Naive thymus-derived CD8-positive, alpha-beta T cell (primary cell): ENCODE results near the gene PTP4A1. TPM values are rescaled to one million over a fixed set of nuclear protein-coding genes. Genes with fewer than 3 reads are reported as not detected.
A peak's percentile ranks its signal among the peaks of the same experiment; 100 is the strongest.
"Not testable (repeated sequence)": the region's sequence is repeated elsewhere in the genome, so short reads cannot be mapped to it uniquely, and the experiment has no call there.

Source experiments
- ATAC-seq, 2 donors: fragments of 150-1000 bp; cut with Tn5 transposase in 1 of 2; sonication (Bioruptor Pico), chemical (Tn5 transposase) in 1 of 2; 1 replicate in 1 of 2; 2 replicates in 1 of 2; pipeline ENCODE4 v1.10.0; 2021; ENCODE audit warnings: mild to moderate bottlenecking in 2 of 2, moderate library complexity in 2 of 2
- POLR2A ChIA-PET: fragments of 350-600 bp; sonication (Branson Sonifier 250); formaldehyde crosslinking; loops from one replicate; lab custom pipeline; 2021; ENCODE audit warnings: antibody characterized with exemption; lab: Charles Lee
- DNase-seq, 10 donors: peaks; one replicate each; pipeline versions ENCODE4 v3.0.0 to v3.0.0-alpha.2; 2020 to 2022
- H3K27ac Mint-ChIP-seq, 10 donors: one replicate each; pipeline ENCODE4 v1.8.0; 2020 to 2022; ENCODE audit warnings: mild to moderate bottlenecking in 10 of 10, mixed read lengths in 10 of 10, moderate library complexity in 4 of 10, inconsistent platforms in 1 of 10
- H3K27me3 Mint-ChIP-seq, 5 donors: one replicate each; pipeline ENCODE4 v1.8.0; 2021 to 2022; ENCODE audit warnings: mixed read lengths in 5 of 5
- H3K36me3 Mint-ChIP-seq, 3 donors: one replicate each; pipeline ENCODE4 v1.8.0; 2020 to 2022; ENCODE audit warnings: mixed read lengths in 3 of 3, mild to moderate bottlenecking in 2 of 3, inconsistent platforms in 1 of 3
- H3K4me1 Mint-ChIP-seq, 4 donors: one replicate each; pipeline ENCODE4 v1.8.0; 2021 to 2022; ENCODE audit warnings: mixed read lengths in 4 of 4
- H3K4me3 Mint-ChIP-seq, 10 donors: one replicate each; pipeline ENCODE4 v1.8.0; 2020 to 2022; ENCODE audit warnings: mild to moderate bottlenecking in 10 of 10, mixed read lengths in 10 of 10, moderate library complexity in 6 of 10, inconsistent platforms in 1 of 10
- H3K9me3 Mint-ChIP-seq, 9 donors: one replicate each; pipeline ENCODE4 v1.8.0; 2020 to 2022; ENCODE audit warnings: mixed read lengths in 9 of 9, mild to moderate bottlenecking in 3 of 9, inconsistent platforms in 1 of 9, moderate library complexity in 1 of 9
- polyA plus RNA-seq, 3 donors: library from polyadenylated mRNA; unstranded; fragments of 300-500 nt; fragmentation: Illumina TruSeq; gene quantifications; one replicate each; pipeline ENCODE4 v1.2.3, GENCODE V29; 2021
- total RNA-seq, 8 experiments: library from RNA in 2 of 8; stranded (reverse) in 2 of 8; gene quantifications; one replicate each; pipeline ENCODE4 v1.2.3 and lab custom pipeline; 2021 to 2026

The PTP4A1 gene
- total and polyA plus RNA-seq, 5 experiments from 2014 or later, result 27.0 to 53.1 (median 36.1) TPM

DNA sequence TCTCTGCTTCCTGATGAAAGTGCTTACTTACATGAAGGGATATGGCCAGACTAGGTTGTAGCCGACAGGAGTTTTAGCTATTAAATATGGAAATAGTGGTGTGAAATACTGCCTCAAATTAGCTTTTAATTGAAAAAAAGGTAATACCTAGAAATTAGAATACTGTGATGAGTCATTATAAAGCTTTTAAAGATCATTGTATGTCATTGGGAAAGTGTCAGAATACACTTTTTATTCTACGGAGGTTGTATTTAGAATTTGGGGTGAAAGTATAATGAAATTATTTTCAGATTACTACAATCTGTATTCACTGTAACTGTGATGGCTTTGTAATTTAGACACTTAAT, 2.2 kb downstream of the PTP4A1 start:
- H3K9me3 Mint-ChIP-seq, result no peaks in the 10 kb centered on the region
- ATAC-seq (no peak), DNase-seq (no peak)
- H3K36me3 Mint-ChIP-seq, result peaks cover under 1 to 24% (median 10%) of the 10 kb centered on the region in 3 donors
- POLR2A ChIA-PET, result interaction anchor here (0.5 to 2.3 kb wide), 2 partner anchors 61 to 134 kb away, joined by 4 to 48 read pairs; partner anchors contain the start of gene PHF3
- H3K4me1 Mint-ChIP-seq, result peaks cover 13 to 43% (median 39%) of the 10 kb centered on the region in 4 donors
- H3K4me3 Mint-ChIP-seq, result peak overlapping the region; percentile 87 to 96 (median 92)
- H3K27me3 Mint-ChIP-seq, result no peaks in the 10 kb centered on the region
- H3K27ac Mint-ChIP-seq, result peak overlapping the region in 9 of 10 donors; percentile 91 to 99 (median 96)

DNA sequence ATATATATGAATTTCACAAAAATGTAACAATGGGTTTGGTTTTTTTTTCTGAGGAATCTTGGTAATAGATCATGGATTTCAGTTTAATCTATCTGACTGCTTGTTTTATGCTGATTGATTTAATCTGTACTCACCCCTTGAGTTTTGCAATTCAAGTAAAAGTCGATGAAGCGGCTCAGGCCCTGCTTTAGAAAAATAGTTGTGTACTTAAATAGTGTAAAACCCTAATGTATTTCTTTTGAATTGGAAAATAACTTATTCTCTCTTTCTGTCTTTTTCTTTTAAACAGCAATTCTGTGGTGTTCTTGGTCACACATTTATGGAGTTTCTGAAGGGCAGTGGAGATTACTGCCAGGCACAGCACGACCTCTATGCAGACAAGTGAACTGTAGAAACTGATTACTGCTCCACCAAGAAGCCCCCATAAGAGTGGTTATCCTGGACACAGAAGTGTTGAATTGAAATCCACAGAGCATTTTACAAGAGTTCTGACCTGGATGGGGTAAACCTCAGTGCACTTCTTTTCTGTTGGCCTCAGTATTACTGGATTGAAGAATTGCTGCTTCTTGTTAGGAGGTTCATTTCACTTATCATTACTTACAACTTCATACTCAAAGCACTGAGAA, 4.0 kb downstream of the PTP4A1 start:
- ATAC-seq (no peak), DNase-seq (no peak)
- peak overlapping the region in 2 of 10 donors; percentile 1 to 2 for H3K4me3 Mint-ChIP-seq
- peaks cover 11 to 42% (median 18%) of the 10 kb centered on the region in 3 donors for H3K36me3 Mint-ChIP-seq
- H3K4me1 Mint-ChIP-seq, result peaks cover 13 to 41% (median 36%) of the 10 kb centered on the region in 4 donors
- peak overlapping the region in 2 of 10 donors; percentile 8 to 21 for H3K27ac Mint-ChIP-seq
- H3K27me3 Mint-ChIP-seq, result no peaks in the 10 kb centered on the region
- POLR2A ChIA-PET, result no interaction called here
- H3K9me3 Mint-ChIP-seq, result no peaks in the 10 kb centered on the region

DNA sequence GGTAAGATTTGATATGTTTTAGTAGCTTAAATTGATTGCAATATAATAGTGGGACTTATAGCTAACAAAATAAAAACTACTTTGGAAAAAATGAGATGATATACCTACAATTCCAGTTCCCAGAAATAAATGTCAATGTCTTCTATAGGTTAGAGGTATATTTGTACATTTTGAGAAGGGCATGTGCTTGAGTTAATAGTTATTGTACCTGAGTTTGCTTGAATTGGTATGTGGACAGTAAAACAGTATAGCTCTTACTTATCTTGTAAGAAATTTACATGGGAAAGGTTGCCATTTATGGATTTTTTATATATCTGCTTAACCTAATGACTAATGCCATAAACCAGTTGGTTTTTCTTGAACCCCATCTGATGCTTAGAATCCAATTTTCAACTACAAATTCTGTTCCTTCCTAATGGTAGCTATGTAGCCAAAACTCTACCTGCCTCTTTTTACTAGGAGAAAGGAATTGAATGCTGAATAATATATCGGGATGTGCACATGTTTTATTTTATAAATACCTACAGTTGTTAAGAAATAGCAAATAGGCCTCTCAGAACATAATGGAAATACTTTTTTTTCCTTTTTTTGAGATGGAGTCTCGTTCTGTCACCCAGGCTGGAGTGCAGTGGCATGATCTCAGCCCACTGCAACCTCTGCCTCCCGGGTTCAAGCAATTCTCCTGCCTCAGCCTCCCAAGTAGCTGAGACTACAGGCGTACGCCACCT, 4.9 kb downstream of the PTP4A1 start:
- no peak overlapping the region for H3K4me3 Mint-ChIP-seq
- ATAC-seq, result no peak
- no peaks in the 10 kb centered on the region for H3K9me3 Mint-ChIP-seq
- H3K27ac Mint-ChIP-seq, result peak overlapping the region in 2 of 10 donors; percentile 8 to 21
- POLR2A ChIA-PET, result no interaction called here
- H3K27me3 Mint-ChIP-seq, result no peaks in the 10 kb centered on the region
- peaks cover 11 to 47% (median 18%) of the 10 kb centered on the region in 3 donors for H3K36me3 Mint-ChIP-seq
- DNase-seq, result no peak
- peaks cover 13 to 34% (median 29%) of the 10 kb centered on the region in 4 donors for H3K4me1 Mint-ChIP-seq

DNA sequence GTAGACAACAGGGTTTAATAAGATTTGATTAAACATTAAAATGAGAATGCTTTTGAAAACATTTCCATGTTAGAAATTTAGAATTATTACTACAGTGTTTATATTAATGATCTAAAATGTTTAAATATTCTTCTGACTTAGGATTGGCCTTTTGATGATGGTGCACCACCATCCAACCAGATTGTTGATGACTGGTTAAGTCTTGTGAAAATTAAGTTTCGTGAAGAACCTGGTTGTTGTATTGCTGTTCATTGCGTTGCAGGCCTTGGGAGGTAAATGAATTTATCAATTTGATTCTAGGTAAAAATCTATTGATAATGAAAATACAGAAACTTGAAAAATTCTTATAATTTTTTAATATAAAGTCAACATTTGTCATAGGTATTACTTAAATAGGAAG, 6.5 kb downstream of the PTP4A1 start:
- no peak overlapping the region for H3K4me3 Mint-ChIP-seq
- H3K27me3 Mint-ChIP-seq, result no peaks in the 10 kb centered on the region
- peaks cover 13 to 33% (median 26%) of the 10 kb centered on the region in 4 donors for H3K4me1 Mint-ChIP-seq
- no peak for DNase-seq
- no peak overlapping the region for H3K27ac Mint-ChIP-seq
- ATAC-seq, result no peak
- peaks cover 11 to 55% (median 23%) of the 10 kb centered on the region in 3 donors for H3K36me3 Mint-ChIP-seq
- POLR2A ChIA-PET, result no interaction called here
- H3K9me3 Mint-ChIP-seq, result no peaks in the 10 kb centered on the region

DNA sequence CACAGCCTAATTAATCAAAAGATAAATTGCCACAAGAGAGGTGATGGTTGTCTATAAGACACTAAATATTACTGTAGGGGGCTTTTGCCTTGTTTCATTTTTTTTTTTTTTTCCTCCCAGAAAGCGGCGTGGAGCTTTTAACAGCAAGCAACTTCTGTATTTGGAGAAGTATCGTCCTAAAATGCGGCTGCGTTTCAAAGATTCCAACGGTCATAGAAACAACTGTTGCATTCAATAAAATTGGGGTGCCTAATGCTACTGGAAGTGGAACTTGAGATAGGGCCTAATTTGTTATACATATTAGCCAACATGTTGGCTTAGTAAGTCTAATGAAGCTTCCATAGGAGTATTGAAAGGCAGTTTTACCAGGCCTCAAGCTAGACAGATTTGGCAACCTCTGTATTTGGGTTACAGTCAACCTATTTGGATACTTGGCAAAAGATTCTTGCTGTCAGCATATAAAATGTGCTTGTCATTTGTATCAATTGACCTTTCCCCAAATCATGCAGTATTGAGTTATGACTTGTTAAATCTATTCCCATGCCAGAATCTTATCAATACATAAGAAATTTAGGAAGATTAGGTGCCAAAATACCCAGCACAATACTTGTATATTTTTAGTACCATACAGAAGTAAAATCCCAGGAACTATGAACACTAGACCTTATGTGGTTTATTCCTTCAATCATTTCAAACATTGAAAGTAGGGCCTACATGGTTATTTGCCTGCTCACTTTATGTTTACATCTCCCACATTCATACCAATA, 7.8 kb downstream of the PTP4A1 start:
- H3K4me3 Mint-ChIP-seq, result peak overlapping the region in 1 of 10 donors; percentile 20
- no peaks in the 10 kb centered on the region for H3K27me3 Mint-ChIP-seq
- H3K27ac Mint-ChIP-seq, result peak overlapping the region in 2 of 10 donors; percentile 18 to 43
- POLR2A ChIA-PET, result interaction anchor here (0.6 kb wide), 1 partner anchor 21 kb away, joined by 3 read pairs; no protein-coding TSS in a partner anchor
- no peaks in the 10 kb centered on the region for H3K9me3 Mint-ChIP-seq
- peaks cover 11 to 55% (median 23%) of the 10 kb centered on the region in 3 donors for H3K36me3 Mint-ChIP-seq
- H3K4me1 Mint-ChIP-seq, result peaks cover 4 to 19% (median 13%) of the 10 kb centered on the region in 4 donors
- no peak for DNase-seq
- no peak for ATAC-seq

DNA sequence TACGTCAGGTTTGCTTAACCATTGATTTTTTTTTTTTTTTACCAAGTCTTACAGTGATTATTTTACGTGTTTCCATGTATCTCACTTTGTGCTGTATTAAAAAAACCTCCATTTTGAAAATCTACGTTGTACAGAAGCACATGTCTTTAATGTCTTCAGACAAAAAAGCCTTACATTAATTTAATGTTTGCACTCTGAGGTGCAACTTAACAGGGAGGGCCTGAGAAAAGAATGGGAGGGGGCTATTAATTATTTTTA, 8.4 kb downstream of the PTP4A1 start:
- H3K9me3 Mint-ChIP-seq, result no peaks in the 10 kb centered on the region
- peak overlapping the region in 1 of 10 donors; percentile 20 for H3K4me3 Mint-ChIP-seq
- POLR2A ChIA-PET, result no interaction called here
- ATAC-seq (no peak), DNase-seq (no peak)
- peak overlapping the region in 2 of 10 donors; percentile 18 to 43 for H3K27ac Mint-ChIP-seq
- peaks cover 4 to 15% (median 11%) of the 10 kb centered on the region in 4 donors for H3K4me1 Mint-ChIP-seq
- peaks cover 11 to 55% (median 23%) of the 10 kb centered on the region in 3 donors for H3K36me3 Mint-ChIP-seq
- no peaks in the 10 kb centered on the region for H3K27me3 Mint-ChIP-seq

DNA sequence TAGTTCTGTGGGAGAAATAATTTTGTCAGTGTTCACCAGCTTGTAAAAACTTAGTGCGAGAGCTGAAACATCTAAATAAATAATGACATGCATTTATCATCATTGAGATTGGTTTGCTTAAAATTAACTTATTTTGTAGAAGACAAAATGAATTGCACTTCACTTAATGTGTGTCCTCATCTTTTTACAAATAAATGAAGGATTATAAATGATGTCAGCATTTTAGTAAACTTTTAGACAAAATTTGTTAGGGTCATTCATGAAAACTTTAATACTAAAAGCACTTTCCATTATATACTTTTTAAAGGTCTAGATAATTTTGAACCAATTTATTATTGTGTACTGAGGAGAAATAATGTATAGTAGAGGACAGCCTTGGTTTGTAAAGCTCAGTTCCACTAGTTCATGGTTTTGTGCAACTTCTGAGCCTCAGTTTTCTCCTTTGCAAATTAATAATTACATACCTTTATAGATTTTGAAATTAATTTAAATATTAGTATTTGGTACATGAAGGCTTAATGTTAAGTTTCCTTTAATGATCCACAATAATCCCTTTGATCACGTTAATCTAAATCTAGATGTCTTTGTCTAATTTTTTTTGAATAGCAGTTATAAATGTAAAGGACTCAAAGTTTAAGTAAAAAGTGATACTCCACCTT, 9.2 kb downstream of the PTP4A1 start:
- ATAC-seq (no peak), DNase-seq (no peak)
- Mint-ChIP-seq H3K27ac (peak overlapping the region in 1 of 10 donors; percentile 46), H3K27me3 (no peaks in the 10 kb centered on the region), H3K4me1 (peaks cover 0 to 8% (median 6%) of the 10 kb centered on the region in 4 donors), H3K36me3 (peaks cover 11 to 51% (median 19%) of the 10 kb centered on the region in 3 donors), H3K9me3 (no peaks in the 10 kb centered on the region), H3K4me3 (no peak overlapping the region)
- POLR2A ChIA-PET, result no interaction called here

DNA sequence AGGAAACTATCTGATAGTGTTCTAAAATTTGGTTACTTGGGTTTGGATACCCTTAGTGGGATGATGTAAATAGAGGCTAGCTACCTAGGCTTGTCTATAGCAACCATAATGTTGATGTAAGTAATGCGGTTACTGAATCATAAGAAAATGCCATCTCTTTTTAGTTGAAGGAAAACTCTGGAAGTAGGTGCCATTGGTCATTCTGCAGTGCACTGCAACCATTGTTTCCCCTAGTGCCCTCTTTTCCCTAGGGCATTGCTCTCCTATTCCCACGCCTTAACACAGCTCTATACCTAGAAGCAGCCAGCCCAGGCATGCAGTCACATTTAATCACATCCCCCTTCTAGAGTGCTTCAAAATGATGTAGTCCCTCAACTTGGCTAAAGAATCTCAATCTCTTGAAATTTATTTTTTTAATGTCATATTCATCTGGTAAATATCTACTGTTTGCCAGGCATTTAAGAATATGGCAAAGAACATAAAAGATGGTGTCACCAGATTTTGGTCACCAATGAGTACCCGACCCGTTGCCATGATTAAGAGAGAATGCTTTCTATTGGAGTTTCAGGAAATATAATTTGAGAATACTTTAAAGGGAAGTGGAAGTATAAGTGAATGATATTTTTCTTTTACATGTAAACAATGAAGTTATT, 10.4 kb downstream of the PTP4A1 start:
- Mint-ChIP-seq H3K27ac (peak overlapping the region in 2 of 10 donors; percentile 5 to 41), H3K9me3 (no peaks in the 10 kb centered on the region), H3K27me3 (peaks cover 0 to 10% (median 2%) of the 10 kb centered on the region in 5 donors), H3K4me3 (no peak overlapping the region), H3K36me3 (peaks cover 11 to 39% (median 14%) of the 10 kb centered on the region in 3 donors), H3K4me1 (no peaks in the 10 kb centered on the region)
- POLR2A ChIA-PET, result no interaction called here
- peak in 1 of 2 donors; percentile 31 for ATAC-seq
- no peak for DNase-seq

DNA sequence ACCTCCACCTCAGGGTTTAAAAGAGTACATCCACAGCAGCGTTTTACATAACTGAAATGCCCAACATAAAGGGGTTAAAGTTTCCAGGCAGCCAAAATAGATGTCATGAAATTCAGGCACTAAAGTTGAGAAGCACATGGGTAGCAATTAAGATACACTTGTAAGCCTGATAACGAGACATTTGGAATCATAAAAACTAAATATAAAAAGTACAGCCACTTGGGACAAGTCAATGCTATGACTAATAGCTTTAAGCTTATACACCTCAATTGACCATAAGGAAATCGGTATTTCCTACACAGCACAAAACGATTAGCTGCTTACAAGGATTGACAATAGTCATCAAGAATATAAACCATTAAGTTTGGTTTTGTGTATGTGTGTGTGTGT, 11.8 kb downstream of the PTP4A1 start:
- POLR2A ChIA-PET, result no interaction called here

DNA sequence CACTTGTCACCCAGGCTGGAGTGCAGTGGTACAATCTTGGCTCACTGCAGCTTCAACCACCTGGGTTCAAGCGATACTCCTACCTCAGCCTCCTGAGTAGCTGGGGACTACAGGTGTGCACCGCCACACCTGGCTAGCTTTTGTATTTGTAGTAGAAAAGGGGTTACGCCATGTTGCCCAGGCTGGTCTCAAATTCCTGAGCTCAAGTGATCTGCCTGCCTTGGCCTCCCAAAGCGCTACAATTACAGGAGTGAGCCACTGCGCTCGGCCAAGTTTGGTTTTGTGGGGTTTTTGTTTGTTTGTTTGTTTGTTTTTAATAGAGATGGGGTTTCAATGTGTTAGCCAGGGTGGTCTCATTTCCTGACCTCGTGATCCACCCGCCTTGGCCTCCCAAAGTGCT, 12.3 kb downstream of the PTP4A1 start:
- H3K9me3 Mint-ChIP-seq, result no peaks in the 10 kb centered on the region
- POLR2A ChIA-PET, result no interaction called here
- H3K4me1 Mint-ChIP-seq, result no peaks in the 10 kb centered on the region
- peaks cover 2 to 10% (median 3%) of the 10 kb centered on the region in 5 donors for H3K27me3 Mint-ChIP-seq
- no peak overlapping the region for H3K4me3 Mint-ChIP-seq
- ATAC-seq (no peak), DNase-seq (no peak)
- H3K36me3 Mint-ChIP-seq, result peaks cover 10 to 30% (median 14%) of the 10 kb centered on the region in 3 donors
- H3K27ac Mint-ChIP-seq, result no peak overlapping the region

More for the DNA sequence above, 11.8 kb downstream of the PTP4A1 start:
- H3K9me3 Mint-ChIP-seq, result no peaks in the 10 kb centered on the region
- H3K4me1 Mint-ChIP-seq, result no peaks in the 10 kb centered on the region
- peaks cover 11 to 33% (median 14%) of the 10 kb centered on the region in 3 donors for H3K36me3 Mint-ChIP-seq
- H3K27ac Mint-ChIP-seq, result no peak overlapping the region
- no peak overlapping the region for H3K4me3 Mint-ChIP-seq
- peak in 1 of 2 donors; percentile 10 for ATAC-seq
- DNase-seq, result no peak
- peaks cover 2 to 10% (median 3%) of the 10 kb centered on the region in 5 donors for H3K27me3 Mint-ChIP-seq

DNA sequence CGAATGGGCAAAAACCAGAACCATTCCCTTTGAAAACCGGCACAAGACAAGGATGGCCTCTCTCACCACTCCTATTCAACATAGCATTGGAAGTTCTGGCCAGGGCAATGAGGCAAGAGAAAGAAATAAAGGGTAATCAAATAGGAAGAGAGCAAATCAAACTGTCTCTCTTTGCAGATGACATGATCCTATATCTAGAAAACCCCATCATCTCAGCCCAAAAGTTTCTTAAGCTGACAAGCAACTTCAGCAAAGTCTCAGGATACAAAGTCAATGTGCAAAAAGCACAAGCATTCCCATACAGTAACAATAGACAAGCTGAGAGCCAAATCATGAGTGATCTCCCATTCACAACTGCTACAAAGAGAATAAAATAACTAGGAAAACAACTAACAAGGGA, 13.4 kb downstream of the PTP4A1 start:
- H3K4me1 Mint-ChIP-seq, H3K27ac Mint-ChIP-seq, H3K4me3 Mint-ChIP-seq, ATAC-seq, POLR2A ChIA-PET, H3K27me3 Mint-ChIP-seq, DNase-seq, H3K9me3 Mint-ChIP-seq: not testable (repeated sequence)
- H3K36me3 Mint-ChIP-seq, result peaks cover 1 to 20% (median 9%) of the 10 kb centered on the region in 3 donors

DNA sequence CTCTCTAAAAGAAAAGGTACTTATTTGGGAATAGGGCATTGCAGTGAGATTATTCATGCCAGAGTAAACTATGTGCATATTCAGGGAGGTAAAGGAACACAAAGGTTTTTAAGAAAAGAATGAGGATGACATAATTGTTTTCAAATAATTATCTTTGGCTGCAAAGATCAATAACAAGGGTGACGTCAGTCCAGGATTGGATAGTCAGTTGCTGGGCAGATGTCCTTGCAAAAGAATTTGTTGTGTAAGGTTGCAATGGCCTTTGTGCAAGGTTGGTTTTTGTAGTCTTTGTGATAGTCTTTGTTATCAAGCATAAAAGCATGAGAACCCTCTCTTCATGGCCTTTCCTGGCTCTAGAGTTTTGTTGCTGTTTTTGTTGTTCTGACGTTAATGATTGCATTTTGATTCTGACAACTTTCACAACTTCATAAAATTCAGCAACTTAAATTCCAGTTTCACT, 17.7 kb downstream of the PTP4A1 start:
- Mint-ChIP-seq H3K4me3 (no peak overlapping the region), H3K27ac (no peak overlapping the region), H3K36me3 (no peaks in the 10 kb centered on the region), H3K9me3 (no peaks in the 10 kb centered on the region), H3K4me1 (no peaks in the 10 kb centered on the region), H3K27me3 (peaks cover 2 to 10% (median 3%) of the 10 kb centered on the region in 5 donors)
- POLR2A ChIA-PET, result no interaction called here
- ATAC-seq (no peak), DNase-seq (no peak)
